Right lung (tissue), 5 donors: Measurements from ENCODE around the gene PCDHGB4. TPM values are rescaled to one million over a fixed set of nuclear protein-coding genes. Genes with fewer than 3 reads are reported as not detected.
"Not testable (repeated sequence)": the region's sequence is repeated elsewhere in the genome, so short reads cannot be mapped to it uniquely, and the experiment has no call there.

Experiments
- DNase-seq, 2 donors: peaks; one replicate each; pipeline ENCODE4 v3.0.0-alpha.2; 2013
- polyA plus RNA-seq, 5 donors: library from polyadenylated mRNA; unstranded; fragments of 120-200 nt; gene quantifications; one replicate each; pipeline versions ENCODE4 v1.2.1 to v1.2.3, GENCODE V29; 2013; ENCODE audit warnings: inconsistent platforms in 1 of 5, low replicate concordance in 1 of 5; ENCODE audit not compliant: insufficient read length in 5 of 5, insufficient read depth in 1 of 5

PCDHGB4 gene
- polyA plus RNA-seq, 5 donors = 3.1 to 5.0 (median 4.2) TPM

- DNase-seq = not testable (repeated sequence)
These were observed 7.1 kb downstream of the PCDHGB4 start for GRCh38 chr5:141394401-141395187.

- not testable (repeated sequence) for DNase-seq
These were observed 10.5 kb downstream of the PCDHGB4 start, which contains the start of gene PCDHGB5 for GRCh38 chr5:141397756-141398551. Gene PCDHGB5, plus strand, starts transcription at chr5:141397947. Its CDS starts 181 bp downstream, at chr5:141398128.

- DNase-seq = no peak
These were observed 11.1 kb downstream of the PCDHGB4 start for GRCh38 chr5:141398608-141399007.

GRCh38 chr5:141399555-141400258 lies 12.2 kb downstream of the PCDHGB4 start:
- DNase-seq = no peak

GRCh38 chr5:141402553-141403243 lies 15.2 kb downstream of the PCDHGB4 start, which contains the start of gene PCDHGA9:
Gene PCDHGA9, plus strand, starts transcription at chr5:141402778. Its CDS starts 175 bp downstream, at chr5:141402953.
- no peak for DNase-seq

- no peak for DNase-seq
These were observed 15.9 kb downstream of the PCDHGB4 start for GRCh38 chr5:141403387-141403786.

GRCh38 chr5:141407790-141408505 lies 20.4 kb downstream of the PCDHGB4 start, which contains the start of gene PCDHGB6:
Gene PCDHGB6, plus strand, starts transcription at chr5:141408021. Its CDS starts 182 bp downstream, at chr5:141408203.
- peak in 1 of 2 donors; percentile 20 for DNase-seq

GRCh38 chr5:141409598-141410306 lies 22.3 kb downstream of the PCDHGB4 start:
- no peak for DNase-seq

- no peak for DNase-seq
These were observed 24.1 kb downstream of the PCDHGB4 start for GRCh38 chr5:141411575-141411974.

GRCh38 chr5:141412854-141413539 lies 25.5 kb downstream of the PCDHGB4 start, which contains the start of gene PCDHGA10:
Gene PCDHGA10, plus strand, starts transcription at chr5:141412987. Its CDS starts 189 bp downstream, at chr5:141413176.
- DNase-seq = no peak

GRCh38 chr5:141413540-141414069 lies 26.1 kb downstream of the PCDHGB4 start:
- DNase-seq = no peak

GRCh38 chr5:141414548-141415274 lies 27.2 kb downstream of the PCDHGB4 start:
- not testable (repeated sequence) for DNase-seq

- DNase-seq = not testable (repeated sequence)
These were observed 27.7 kb downstream of the PCDHGB4 start for GRCh38 chr5:141415275-141415618.

GRCh38 chr5:141417494-141418172 lies 30.1 kb downstream of the PCDHGB4 start, which contains the start of gene PCDHGB7:
Gene PCDHGB7, plus strand, starts transcription at chr5:141417677. Its CDS starts 183 bp downstream, at chr5:141417860.
- peak; percentile 42 to 61 for DNase-seq

- no peak for DNase-seq
These were observed 31.8 kb downstream of the PCDHGB4 start for GRCh38 chr5:141419074-141419880.

GRCh38 chr5:141420855-141421488 lies 33.5 kb downstream of the PCDHGB4 start, which contains the start of gene PCDHGA11:
Gene PCDHGA11, plus strand, starts transcription at chr5:141421051. Its CDS starts 177 bp downstream, at chr5:141421228.
- no peak for DNase-seq
